ENCODE results near the gene CCL19. TPM values are rescaled to one million over a fixed set of nuclear protein-coding genes. Genes with fewer than 3 reads are reported as not detected.

CCL19 gene
- total RNA-seq, 2 donors from 2014 or later, result 5.4 to 8.0 TPM

DNA sequence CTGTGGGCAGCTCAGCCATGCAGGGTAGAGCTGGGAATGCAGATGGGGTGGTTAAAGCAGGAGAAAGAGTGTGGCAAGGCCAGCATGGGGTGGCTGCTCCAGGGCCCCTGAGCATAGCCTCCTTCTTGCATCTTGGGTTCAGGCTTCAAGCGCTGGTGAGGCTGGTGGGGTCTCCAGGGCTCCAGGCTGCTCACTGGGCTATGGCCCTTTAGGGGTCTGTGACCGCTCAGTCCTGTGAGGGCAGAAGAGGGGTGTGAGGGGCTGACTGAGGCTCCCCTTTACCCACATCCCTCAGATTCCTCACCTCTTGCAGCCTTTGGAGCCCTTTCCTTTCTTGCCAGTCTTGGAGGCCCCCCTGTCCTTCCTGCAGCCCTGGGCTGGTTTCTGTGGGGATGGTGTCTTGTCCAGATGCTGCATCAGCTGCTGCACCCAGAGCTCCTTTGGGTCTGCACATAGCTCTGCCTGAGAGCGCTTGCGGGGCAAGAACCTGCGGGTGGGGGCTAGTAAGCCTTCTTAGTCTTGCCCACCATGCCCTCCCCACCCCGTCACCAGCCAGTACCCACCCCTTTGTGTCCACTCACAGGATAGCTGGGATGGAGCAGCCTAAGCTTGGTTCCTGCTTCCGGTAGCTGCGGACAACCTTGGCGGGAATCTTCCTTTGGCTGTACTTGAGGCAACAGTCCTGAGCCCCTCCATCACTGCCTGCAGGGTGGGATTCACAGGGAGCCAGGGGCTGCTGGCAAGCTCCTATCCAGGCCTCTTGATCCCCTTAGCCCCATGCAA, 18.3 kb upstream of the CCL19 start:
- H3K4me3 ChIP-seq, result no peak overlapping the region
- ATAC-seq (ENCODE audit: insufficient number of reproducible peaks, low FRiP score, low read depth), result no peak
- DNase-seq (ENCODE audit: low spot score), result no peak
- no peaks in the 10 kb centered on the region for H3K36me3 ChIP-seq
- TF ChIP-seq, protein P1, sequence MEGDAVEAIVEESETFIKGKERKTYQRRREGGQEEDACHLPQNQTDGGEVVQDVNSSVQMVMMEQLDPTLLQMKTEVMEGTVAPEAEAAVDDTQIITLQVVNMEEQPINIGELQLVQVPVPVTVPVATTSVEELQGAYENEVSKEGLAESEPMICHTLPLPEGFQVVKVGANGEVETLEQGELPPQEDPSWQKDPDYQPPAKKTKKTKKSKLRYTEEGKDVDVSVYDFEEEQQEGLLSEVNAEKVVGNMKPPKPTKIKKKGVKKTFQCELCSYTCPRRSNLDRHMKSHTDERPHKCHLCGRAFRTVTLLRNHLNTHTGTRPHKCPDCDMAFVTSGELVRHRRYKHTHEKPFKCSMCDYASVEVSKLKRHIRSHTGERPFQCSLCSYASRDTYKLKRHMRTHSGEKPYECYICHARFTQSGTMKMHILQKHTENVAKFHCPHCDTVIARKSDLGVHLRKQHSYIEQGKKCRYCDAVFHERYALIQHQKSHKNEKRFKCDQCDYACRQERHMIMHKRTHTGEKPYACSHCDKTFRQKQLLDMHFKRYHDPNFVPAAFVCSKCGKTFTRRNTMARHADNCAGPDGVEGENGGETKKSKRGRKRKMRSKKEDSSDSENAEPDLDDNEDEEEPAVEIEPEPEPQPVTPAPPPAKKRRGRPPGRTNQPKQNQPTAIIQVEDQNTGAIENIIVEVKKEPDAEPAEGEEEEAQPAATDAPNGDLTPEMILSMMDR (IDR thresholded peaks at IDR 0.05), result no peak
- peaks cover 2% of the 10 kb centered on the region for H3K9me3 ChIP-seq
- H3K4me1 ChIP-seq (ENCODE audit: control insufficient read depth in 1 of 2, low read depth in 2 of 2), result peaks cover 7% of the 10 kb centered on the region in 2 donors
- no peaks in the 10 kb centered on the region for H3K27me3 ChIP-seq (replicated peaks; ENCODE audit: insufficient read depth)
- H3K27ac ChIP-seq, result no peak overlapping the region

DNA sequence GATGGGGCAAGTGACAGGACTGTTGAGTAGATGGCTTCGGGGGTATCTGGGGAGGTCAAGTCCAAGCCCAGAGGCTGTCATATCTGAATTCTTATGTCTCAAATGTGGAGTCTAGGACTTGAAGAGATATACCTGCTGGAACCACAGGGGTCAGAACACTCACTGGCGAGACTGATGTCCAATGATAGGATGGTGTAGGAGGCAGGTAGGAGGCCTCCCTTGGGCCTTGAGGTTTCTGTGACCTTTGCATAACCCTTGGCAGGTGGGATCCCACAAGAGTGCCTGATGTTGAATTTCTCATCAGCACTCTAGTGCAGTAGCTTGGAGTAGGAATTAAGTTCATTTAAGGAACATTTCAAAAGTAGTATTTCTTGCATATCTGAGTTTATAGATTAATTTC, 16.1 kb upstream of the CCL19 start:
- Histone ChIP-seq H3K36me3 (no peaks in the 10 kb centered on the region), H3K27ac (no peak overlapping the region), H3K9me3 (no peaks in the 10 kb centered on the region), H3K4me1 (ENCODE audit: control insufficient read depth in 1 of 2, low read depth in 2 of 2) (peaks cover 7% of the 10 kb centered on the region in 2 donors), H3K27me3 (replicated peaks; ENCODE audit: insufficient read depth) (no peaks in the 10 kb centered on the region), H3K4me3 (no peak overlapping the region)
- TF ChIP-seq, protein P1 (IDR thresholded peaks at IDR 0.05), result no peak
- ATAC-seq (ENCODE audit: insufficient number of reproducible peaks, low FRiP score, low read depth), result no peak
- DNase-seq (ENCODE audit: low spot score), result no peak

DNA sequence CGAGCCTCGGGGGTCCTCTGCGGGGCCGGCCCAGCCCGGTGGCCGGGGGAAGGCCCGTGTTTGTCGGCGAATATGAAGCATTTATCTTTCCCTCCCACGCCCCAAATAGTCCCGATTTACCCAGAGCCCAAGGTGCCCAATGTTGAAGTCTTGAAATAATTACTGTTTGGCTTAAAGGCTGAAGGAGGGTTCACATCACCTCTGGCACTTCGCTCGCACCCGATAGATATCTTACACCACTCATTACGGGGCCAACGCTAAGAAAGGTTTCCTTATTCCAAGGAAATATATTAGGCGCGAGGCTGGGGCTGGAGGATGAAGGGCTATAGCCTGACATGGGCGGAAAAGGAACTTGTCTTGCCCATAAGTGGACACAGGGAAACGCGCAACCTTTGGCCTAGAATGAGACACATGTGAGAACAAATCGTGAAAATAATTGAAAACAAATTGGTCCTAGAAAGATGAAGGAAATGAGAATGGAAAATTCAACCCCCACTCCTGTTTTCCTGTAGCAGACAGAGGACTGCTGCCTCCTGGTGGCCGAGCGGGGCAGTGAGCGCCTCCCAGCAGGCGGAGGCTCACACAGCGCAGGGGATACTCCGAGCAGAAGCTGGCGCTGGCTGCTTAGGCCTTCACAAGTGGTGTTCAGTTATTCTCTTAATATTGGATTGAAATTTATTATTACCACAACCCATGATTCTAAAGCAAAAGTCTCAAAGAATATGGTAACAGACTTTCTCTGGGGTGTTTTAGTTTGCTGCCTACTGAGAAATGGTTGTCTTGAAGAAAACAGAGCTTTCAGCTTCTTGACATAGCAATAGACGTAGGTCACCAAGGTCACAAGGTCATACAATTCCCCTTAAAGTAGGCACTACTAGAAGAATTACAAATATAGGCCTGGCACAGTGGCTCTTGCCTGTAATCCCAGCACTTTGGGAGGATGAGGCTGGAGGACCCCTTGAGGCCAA, 11.0 kb upstream of the CCL19 start:
- Histone ChIP-seq H3K4me3 (peak overlapping the region; percentile 74), H3K9me3 (no peaks in the 10 kb centered on the region), H3K27me3 (replicated peaks; ENCODE audit: insufficient read depth) (no peaks in the 10 kb centered on the region), H3K27ac (peak overlapping the region; percentile 72 to 74), H3K4me1 (ENCODE audit: control insufficient read depth in 1 of 2, low read depth in 2 of 2) (peaks cover 0 to 3% of the 10 kb centered on the region in 2 donors), H3K36me3 (no peaks in the 10 kb centered on the region)
- TF ChIP-seq, protein P1 (IDR thresholded peaks at IDR 0.05), result peak; percentile 97
- ATAC-seq (ENCODE audit: insufficient number of reproducible peaks, low FRiP score, low read depth), result peak; percentile 82
- peak; percentile 51 for DNase-seq (ENCODE audit: low spot score)

DNA sequence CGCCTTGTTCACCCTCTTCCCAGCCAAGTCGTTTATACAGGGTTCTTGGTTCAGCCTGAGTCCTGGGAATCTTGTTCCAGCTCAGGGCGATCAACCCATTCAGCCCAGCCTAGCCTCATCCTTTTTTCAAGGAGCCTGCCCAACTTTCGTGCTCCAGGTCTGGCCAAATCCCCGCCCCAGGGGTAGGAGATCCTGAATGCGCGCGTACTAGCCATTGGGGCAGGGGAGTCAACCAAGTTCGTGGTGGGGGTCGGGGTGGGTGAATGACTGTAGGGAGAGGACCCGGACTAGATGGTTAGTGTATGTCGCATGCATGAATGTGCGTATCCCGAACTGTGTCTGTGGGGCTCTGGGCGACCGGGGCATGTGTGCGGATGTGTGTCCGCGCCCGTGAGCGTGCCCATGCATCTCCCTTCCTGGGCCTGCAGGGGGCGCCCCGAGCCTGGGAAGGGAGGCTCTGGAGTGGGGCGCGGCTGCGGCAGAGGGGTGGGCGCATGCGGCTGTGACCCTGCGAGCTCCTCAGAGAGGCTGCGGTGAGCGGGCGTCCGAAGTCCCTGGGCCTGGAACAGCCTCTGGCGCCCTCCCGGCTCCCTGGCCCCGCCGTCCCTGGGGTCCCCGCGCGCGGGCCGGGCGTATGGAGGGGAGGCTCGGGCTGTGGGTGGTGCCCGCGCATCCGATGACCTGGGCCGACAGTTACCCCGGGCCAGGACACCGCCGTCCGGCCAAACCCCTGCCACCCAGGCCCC, 10.1 kb upstream of the CCL19 start:
- Histone ChIP-seq H3K4me3 (peak overlapping the region; percentile 74), H3K4me1 (ENCODE audit: control insufficient read depth in 1 of 2, low read depth in 2 of 2) (peaks cover 0 to 3% of the 10 kb centered on the region in 2 donors), H3K27me3 (replicated peaks; ENCODE audit: insufficient read depth) (no peaks in the 10 kb centered on the region), H3K9me3 (no peaks in the 10 kb centered on the region), H3K36me3 (no peaks in the 10 kb centered on the region), H3K27ac (peak overlapping the region; percentile 72 to 74)
- TF ChIP-seq, protein P1 (IDR thresholded peaks at IDR 0.05), result peak; percentile 96
- ATAC-seq (ENCODE audit: insufficient number of reproducible peaks, low FRiP score, low read depth) (peak; percentile 85), DNase-seq (ENCODE audit: low spot score) (peak; percentile 41)
